HUES48 (cell line): ENCODE measurements around the gene RTN3.
"Not testable (repeated sequence)": the region's sequence is repeated elsewhere in the genome, so short reads cannot be mapped to it uniquely, and the experiment has no call there.

ENCODE experiments used
- H3K27ac ChIP-seq: one replicate; pipeline ENCODE4 v1.7.0; 2013; ENCODE audit warnings: low read depth, low read length, inconsistent platforms
- H3K27me3 ChIP-seq: 2 replicates; pipeline ENCODE4 v1.6.1; 2013; ENCODE audit warnings: mild to moderate bottlenecking, low read length; ENCODE audit not compliant: control insufficient read depth, insufficient read depth
- H3K36me3 ChIP-seq: 2 replicates; pipeline ENCODE4 v1.6.1; 2013; ENCODE audit warnings: low read length; ENCODE audit not compliant: control insufficient read depth, insufficient read depth
- H3K4me1 ChIP-seq: 2 replicates; pipeline ENCODE4 v1.6.1; 2013; ENCODE audit warnings: mild to moderate bottlenecking, low read length; ENCODE audit not compliant: control insufficient read depth, insufficient read depth
- H3K4me3 ChIP-seq: 2 replicates; pipeline ENCODE4 v1.5.1; 2013; ENCODE audit warnings: mild to moderate bottlenecking, low read depth, low read length
- H3K9ac ChIP-seq: 2 replicates; pipeline ENCODE4 v1.6.1; 2013; ENCODE audit warnings: mild to moderate bottlenecking, low read depth, low read length, moderate library complexity
- H3K9me3 ChIP-seq: 2 replicates; pipeline ENCODE4 v1.6.1; 2013; ENCODE audit warnings: low read length; ENCODE audit not compliant: control insufficient read depth, insufficient read depth

RTN3 gene

GRCh38 chr11:63770763-63771162 lies 89.5 kb downstream of the RTN3 start:
- no peaks in the 10 kb centered on the region for H3K9me3 ChIP-seq
- no peak overlapping the region for H3K4me3 ChIP-seq
- no peak overlapping the region for H3K27ac ChIP-seq
- peaks cover 21% of the 10 kb centered on the region for H3K27me3 ChIP-seq
- H3K36me3 ChIP-seq = no peaks in the 10 kb centered on the region
- H3K4me1 ChIP-seq = peaks cover 21% of the 10 kb centered on the region
- no peak overlapping the region for H3K9ac ChIP-seq

DNA sequence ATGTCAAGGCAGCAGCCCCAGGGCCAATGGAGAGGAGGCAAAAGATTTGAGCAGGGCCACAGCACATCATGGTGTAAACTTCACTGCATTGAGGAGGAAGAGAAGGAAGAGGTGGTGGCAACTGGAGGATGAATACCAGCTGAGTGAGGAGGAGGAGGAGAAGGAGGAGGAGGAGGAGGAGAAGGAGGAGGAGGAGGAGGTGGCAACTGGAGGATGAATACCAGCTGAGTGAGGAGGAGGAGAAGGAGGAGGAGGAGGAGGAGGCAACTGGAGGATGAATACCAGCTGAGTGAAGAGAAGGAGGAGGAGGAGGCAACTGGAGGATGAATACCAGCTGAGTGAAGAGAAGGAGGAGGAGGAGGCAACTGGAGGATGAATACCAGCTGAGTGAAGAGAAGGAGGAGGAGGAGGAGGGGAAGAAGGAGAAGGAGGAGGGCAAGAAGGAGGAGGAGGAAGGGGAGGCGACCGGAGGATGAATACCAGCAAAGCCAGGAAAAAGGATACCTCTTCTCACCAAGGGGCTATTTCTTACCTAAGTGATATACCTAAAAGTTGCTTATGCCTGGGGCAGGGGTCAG lies 90.5 kb downstream of the RTN3 start:
- H3K9ac ChIP-seq, H3K36me3 ChIP-seq, H3K9me3 ChIP-seq, H3K4me3 ChIP-seq, H3K27ac ChIP-seq: not testable (repeated sequence)
- H3K27me3 ChIP-seq = peaks cover 21% of the 10 kb centered on the region
- H3K4me1 ChIP-seq = peaks cover 11% of the 10 kb centered on the region

- Histone ChIP-seq H3K27ac (no peak overlapping the region), H3K4me3 (no peak overlapping the region), H3K9me3 (no peaks in the 10 kb centered on the region), H3K27me3 (peaks cover 14% of the 10 kb centered on the region), H3K4me1 (peaks cover under 1% of the 10 kb centered on the region; the same call in 1 of the 2 replicates), H3K36me3 (no peaks in the 10 kb centered on the region), H3K9ac (no peak overlapping the region)
These were observed 93.9 kb downstream of the RTN3 start for GRCh38 chr11:63775191-63775590.

DNA sequence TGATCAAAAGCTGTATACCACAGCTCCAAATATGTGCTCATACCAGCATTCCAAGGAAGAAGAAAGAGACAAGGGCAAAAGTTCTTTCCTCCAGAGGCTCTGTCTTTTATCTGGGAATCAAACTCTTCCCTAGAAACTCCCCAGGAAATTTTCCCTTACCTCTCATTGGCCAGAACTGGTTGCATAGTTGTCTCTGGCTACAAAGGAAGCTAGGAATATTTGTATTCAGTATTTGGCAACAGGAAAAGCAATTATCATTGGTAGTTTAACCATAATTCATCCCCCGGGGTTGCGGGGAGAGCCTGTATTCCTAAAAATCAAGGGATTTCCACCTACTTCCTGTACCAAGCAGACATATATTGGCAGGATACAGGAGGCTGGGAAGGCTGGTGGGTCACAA lies 97.7 kb downstream of the RTN3 start:
- Histone ChIP-seq H3K4me3 (no peak overlapping the region), H3K4me1 (no peaks in the 10 kb centered on the region; the same call in 1 of the 2 replicates), H3K9me3 (no peaks in the 10 kb centered on the region), H3K9ac (no peak overlapping the region), H3K27me3 (no peaks in the 10 kb centered on the region), H3K27ac (no peak overlapping the region), H3K36me3 (no peaks in the 10 kb centered on the region)

DNA sequence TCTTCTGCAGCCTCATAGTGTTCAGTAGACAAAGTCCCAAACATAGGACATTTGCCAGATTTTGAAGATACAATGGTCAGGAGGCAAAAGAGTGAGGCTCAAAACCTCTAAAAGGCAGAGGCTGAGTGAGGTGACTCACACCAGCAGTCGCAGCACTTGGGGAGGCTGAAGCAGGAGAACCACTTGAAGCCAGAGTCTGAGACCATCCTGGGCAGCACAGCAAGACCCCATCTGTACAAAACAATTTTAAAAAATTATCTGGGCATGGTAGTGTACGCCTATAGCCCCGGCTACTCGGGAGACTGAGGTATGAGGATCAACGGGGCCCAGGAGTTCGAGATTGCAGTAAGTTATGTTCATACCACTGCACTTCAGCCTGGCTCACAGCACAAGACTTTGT lies 101.4 kb downstream of the RTN3 start:
- H3K9me3 ChIP-seq = no peaks in the 10 kb centered on the region
- no peaks in the 10 kb centered on the region for H3K36me3 ChIP-seq
- no peaks in the 10 kb centered on the region; the same call in 1 of the 2 replicates for H3K4me1 ChIP-seq
- H3K9ac ChIP-seq = no peak overlapping the region
- no peak overlapping the region for H3K4me3 ChIP-seq
- H3K27ac ChIP-seq = no peak overlapping the region
- H3K27me3 ChIP-seq = no peaks in the 10 kb centered on the region

DNA sequence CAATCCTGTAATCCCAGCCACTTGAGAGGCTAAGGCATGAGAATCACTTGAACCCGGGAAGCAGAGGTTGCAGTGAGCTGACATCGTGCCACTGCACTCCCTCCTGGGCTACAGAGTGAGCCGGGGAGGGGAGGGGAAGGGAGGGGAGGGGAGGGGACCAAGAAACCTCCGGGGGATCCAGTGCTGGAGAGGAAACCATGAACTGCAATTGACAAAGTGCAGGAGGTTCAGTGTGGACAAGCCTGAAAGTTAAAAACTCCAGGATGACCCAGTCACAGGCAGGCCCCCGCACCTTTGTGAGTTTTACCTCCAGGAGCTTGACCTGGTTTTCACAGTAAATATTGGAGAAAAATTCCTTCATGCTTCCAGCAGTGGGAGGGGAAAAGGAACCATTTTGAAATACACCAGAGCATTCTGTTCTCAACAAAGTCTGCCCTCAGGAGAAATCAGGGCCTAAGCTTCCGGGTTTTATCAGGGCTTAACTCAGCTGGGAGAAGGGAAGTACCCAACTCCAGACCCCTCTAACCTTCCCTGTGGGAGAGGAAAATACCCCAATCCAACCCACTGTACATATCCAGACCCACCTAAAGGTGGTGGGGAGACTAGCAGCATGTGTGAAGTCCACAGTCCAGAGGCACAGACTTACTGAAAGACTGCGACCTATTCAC lies 102.8 kb downstream of the RTN3 start:
- H3K27me3 ChIP-seq = no peaks in the 10 kb centered on the region
- H3K9ac ChIP-seq = no peak overlapping the region
- no peaks in the 10 kb centered on the region for H3K9me3 ChIP-seq
- H3K4me3 ChIP-seq = no peak overlapping the region
- no peaks in the 10 kb centered on the region for H3K36me3 ChIP-seq
- H3K27ac ChIP-seq = peak overlapping the region; percentile 53
- H3K4me1 ChIP-seq = no peaks in the 10 kb centered on the region; the same call in 1 of the 2 replicates

- Histone ChIP-seq H3K4me3 (no peak overlapping the region), H3K9me3 (no peaks in the 10 kb centered on the region), H3K4me1 (no peaks in the 10 kb centered on the region; the same call in 1 of the 2 replicates), H3K36me3 (no peaks in the 10 kb centered on the region), H3K27ac (no peak overlapping the region), H3K9ac (no peak overlapping the region), H3K27me3 (no peaks in the 10 kb centered on the region)
These were observed 104.5 kb downstream of the RTN3 start for GRCh38 chr11:63785823-63786222.

- Histone ChIP-seq H3K27me3 (no peaks in the 10 kb centered on the region), H3K4me3 (no peak overlapping the region), H3K36me3 (no peaks in the 10 kb centered on the region), H3K9me3 (peaks cover 9% of the 10 kb centered on the region), H3K4me1 (no peaks in the 10 kb centered on the region), H3K27ac (no peak overlapping the region), H3K9ac (no peak overlapping the region)
These were observed 110.3 kb downstream of the RTN3 start for GRCh38 chr11:63791495-63792167.

DNA sequence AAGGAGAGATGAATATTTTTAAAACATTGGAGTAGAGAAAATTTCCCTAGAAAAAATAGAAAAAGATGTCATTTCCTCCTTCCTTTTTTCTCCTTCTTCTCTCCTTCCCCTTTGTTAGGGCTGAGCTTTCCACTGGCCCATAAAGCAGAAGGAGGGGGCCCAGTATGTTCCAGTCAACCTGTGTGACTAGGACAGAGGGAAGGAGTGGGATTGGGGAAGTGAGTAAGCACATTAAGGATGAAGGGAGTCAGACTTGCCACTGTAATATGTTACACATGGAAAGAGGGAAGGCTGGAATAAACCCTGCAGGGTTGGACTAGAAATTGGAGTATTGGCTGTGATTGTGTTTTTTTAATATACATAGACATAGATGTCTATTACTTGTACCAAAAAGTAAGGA lies 111.9 kb downstream of the RTN3 start:
- Histone ChIP-seq H3K27ac (no peak overlapping the region), H3K9ac (no peak overlapping the region), H3K9me3 (peaks cover 9% of the 10 kb centered on the region)

GRCh38 chr11:63795066-63795465 lies 113.8 kb downstream of the RTN3 start:
- Histone ChIP-seq H3K27ac (no peak overlapping the region), H3K27me3 (no peaks in the 10 kb centered on the region), H3K9ac (no peak overlapping the region), H3K4me3 (no peak overlapping the region), H3K36me3 (no peaks in the 10 kb centered on the region), H3K9me3 (peaks cover 9% of the 10 kb centered on the region), H3K4me1 (no peaks in the 10 kb centered on the region)

More for the DNA sequence above, 111.9 kb downstream of the RTN3 start:
- H3K36me3 ChIP-seq = no peaks in the 10 kb centered on the region
- H3K4me3 ChIP-seq = no peak overlapping the region
- no peaks in the 10 kb centered on the region for H3K27me3 ChIP-seq
- H3K4me1 ChIP-seq = no peaks in the 10 kb centered on the region

DNA sequence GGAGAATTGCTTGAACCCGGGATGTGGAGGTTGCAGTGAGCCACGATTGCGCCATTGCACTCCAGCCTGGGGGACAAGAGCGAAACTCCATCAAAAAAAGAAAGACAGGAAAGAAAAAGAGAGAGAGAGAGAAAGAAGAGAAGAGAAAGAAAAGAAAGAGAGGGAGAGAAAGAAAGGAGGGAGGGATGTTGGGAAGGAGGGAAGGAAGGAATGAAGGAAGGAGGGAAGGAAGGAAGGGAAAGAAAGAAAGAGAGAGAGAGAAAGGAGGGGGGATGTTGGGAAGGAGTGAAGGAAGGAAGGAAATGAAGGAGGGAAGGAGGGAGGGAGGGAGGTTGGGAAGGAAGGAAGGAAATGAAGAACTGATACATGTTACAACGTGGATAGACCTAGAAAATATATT lies 119.6 kb downstream of the RTN3 start:
- no peaks in the 10 kb centered on the region for H3K36me3 ChIP-seq
- no peak overlapping the region for H3K9ac ChIP-seq
- H3K4me3 ChIP-seq = no peak overlapping the region
- no peaks in the 10 kb centered on the region for H3K4me1 ChIP-seq
- no peaks in the 10 kb centered on the region for H3K9me3 ChIP-seq
- H3K27me3 ChIP-seq = no peaks in the 10 kb centered on the region
- no peak overlapping the region for H3K27ac ChIP-seq
